ENCODE results near the gene ARHGAP24. TPM values are rescaled to one million over a fixed set of nuclear protein-coding genes. Genes with fewer than 3 reads are reported as not detected.

ARHGAP24 gene
- total and polyA plus RNA-seq, 4 donors, result 1.8 to 15.2 (median 3.3) TPM

GRCh38 chr4:85955620-85956292 is 480.8 kb downstream of the ARHGAP24 start:
- H3K27me3 ChIP-seq (ENCODE audit: control insufficient read depth in 4 of 4, insufficient read depth in 4 of 4, low read length in 3 of 4), result no peaks in the 10 kb centered on the region
- no peaks in the 10 kb centered on the region for H3K36me3 ChIP-seq (ENCODE audit: control insufficient read depth in 4 of 4, insufficient read depth in 3 of 4, low read depth in 1 of 4, low read length in 3 of 4)
- H3K27ac ChIP-seq (ENCODE audit: low read depth in 1 of 2, low read length in 2 of 2), result no peak overlapping the region
- no peak overlapping the region for H3K4me3 ChIP-seq (ENCODE audit: low read depth in 1 of 3, low read length in 3 of 3)
- no peak for DNase-seq (ENCODE audit: low spot score)
- H3K9ac ChIP-seq (ENCODE audit: low read depth in 1 of 2, low read length in 2 of 2), result no peak overlapping the region
- TF ChIP-seq ATF3 (IDR thresholded peaks at IDR 0.05) (no peak), RXRA (IDR thresholded peaks at IDR 0.05) (no peak), GABPA (IDR thresholded peaks at IDR 0.05 in 1 of 2, conservative IDR thresholded peaks at IDR 0.05 in 1 of 2) (no peak), SP1 (IDR thresholded peaks at IDR 0.05) (no peak), MAX (IDR thresholded peaks at IDR 0.05) (no peak), RAD21 (IDR thresholded peaks at IDR 0.05) (no peak), EGR1 (IDR thresholded peaks at IDR 0.05; ENCODE audit: low read depth in 2 of 2) (no peak), TAF1 (conservative IDR thresholded peaks at IDR 0.05) (no peak), NR2F2 (IDR thresholded peaks at IDR 0.05) (no peak), HNF4A (conservative IDR thresholded peaks at IDR 0.05) (no peak), FOXA1 (IDR thresholded peaks at IDR 0.05) (no peak), YY1 (IDR thresholded peaks at IDR 0.05) (no peak), HNF4G (IDR thresholded peaks at IDR 0.05) (no peak), JUND (IDR thresholded peaks at IDR 0.05) (no peak), ZBTB33 (IDR thresholded peaks at IDR 0.05) (no peak), CTCF (IDR thresholded peaks at IDR 0.05; ENCODE audit: low read depth, low read length, missing input control) (no peak)
- H3K9me3 ChIP-seq (ENCODE audit: control insufficient read depth in 4 of 4, low read length in 3 of 4), result no peaks in the 10 kb centered on the region
- H3K4me1 ChIP-seq (ENCODE audit: control insufficient read depth in 4 of 4, insufficient read depth in 4 of 4, low read length in 3 of 4), result no peaks in the 10 kb centered on the region

- H3K4me3 ChIP-seq (ENCODE audit: low read depth in 1 of 3, low read length in 3 of 3), result no peak overlapping the region
- H3K27ac ChIP-seq (ENCODE audit: low read depth in 1 of 2, low read length in 2 of 2), result no peak overlapping the region
- no peaks in the 10 kb centered on the region for H3K4me1 ChIP-seq (ENCODE audit: control insufficient read depth in 4 of 4, insufficient read depth in 4 of 4, low read length in 3 of 4)
- H3K9ac ChIP-seq (ENCODE audit: low read depth in 1 of 2, low read length in 2 of 2), result no peak overlapping the region
- 97% methylated on average over 17 of the region's 17 CpGs for WGBS
- H3K9me3 ChIP-seq (ENCODE audit: control insufficient read depth in 4 of 4, low read length in 3 of 4), result no peaks in the 10 kb centered on the region
- TF ChIP-seq NR2F2 (IDR thresholded peaks at IDR 0.05) (no peak), RAD21 (IDR thresholded peaks at IDR 0.05) (no peak), GABPA (IDR thresholded peaks at IDR 0.05 in 1 of 2, conservative IDR thresholded peaks at IDR 0.05 in 1 of 2) (no peak), TAF1 (conservative IDR thresholded peaks at IDR 0.05) (no peak), CTCF (IDR thresholded peaks at IDR 0.05; ENCODE audit: low read depth, low read length, missing input control) (no peak), FOXA1 (IDR thresholded peaks at IDR 0.05) (no peak), HNF4A (conservative IDR thresholded peaks at IDR 0.05) (no peak), ZBTB33 (IDR thresholded peaks at IDR 0.05) (no peak)
- H3K27me3 ChIP-seq (ENCODE audit: control insufficient read depth in 4 of 4, insufficient read depth in 4 of 4, low read length in 3 of 4), result no peaks in the 10 kb centered on the region
- H3K36me3 ChIP-seq (ENCODE audit: control insufficient read depth in 4 of 4, insufficient read depth in 3 of 4, low read depth in 1 of 4, low read length in 3 of 4), result no peaks in the 10 kb centered on the region
- DNase-seq (ENCODE audit: low spot score), result no peak
Observed at GRCh38 chr4:85956293-85956945, 481.5 kb downstream of the ARHGAP24 start.

Measured in liver (tissue), 9 donors.